ENCODE data around the gene KIF9.
"Not testable (repeated sequence)": the region's sequence is repeated elsewhere in the genome, so short reads cannot be mapped to it uniquely, and the experiment has no call there.

The KIF9 gene, protein sequence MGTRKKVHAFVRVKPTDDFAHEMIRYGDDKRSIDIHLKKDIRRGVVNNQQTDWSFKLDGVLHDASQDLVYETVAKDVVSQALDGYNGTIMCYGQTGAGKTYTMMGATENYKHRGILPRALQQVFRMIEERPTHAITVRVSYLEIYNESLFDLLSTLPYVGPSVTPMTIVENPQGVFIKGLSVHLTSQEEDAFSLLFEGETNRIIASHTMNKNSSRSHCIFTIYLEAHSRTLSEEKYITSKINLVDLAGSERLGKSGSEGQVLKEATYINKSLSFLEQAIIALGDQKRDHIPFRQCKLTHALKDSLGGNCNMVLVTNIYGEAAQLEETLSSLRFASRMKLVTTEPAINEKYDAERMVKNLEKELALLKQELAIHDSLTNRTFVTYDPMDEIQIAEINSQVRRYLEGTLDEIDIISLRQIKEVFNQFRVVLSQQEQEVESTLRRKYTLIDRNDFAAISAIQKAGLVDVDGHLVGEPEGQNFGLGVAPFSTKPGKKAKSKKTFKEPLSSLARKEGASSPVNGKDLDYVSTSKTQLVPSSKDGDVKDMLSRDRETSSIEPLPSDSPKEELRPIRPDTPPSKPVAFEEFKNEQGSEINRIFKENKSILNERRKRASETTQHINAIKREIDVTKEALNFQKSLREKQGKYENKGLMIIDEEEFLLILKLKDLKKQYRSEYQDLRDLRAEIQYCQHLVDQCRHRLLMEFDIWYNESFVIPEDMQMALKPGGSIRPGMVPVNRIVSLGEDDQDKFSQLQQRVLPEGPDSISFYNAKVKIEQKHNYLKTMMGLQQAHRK

DNA sequence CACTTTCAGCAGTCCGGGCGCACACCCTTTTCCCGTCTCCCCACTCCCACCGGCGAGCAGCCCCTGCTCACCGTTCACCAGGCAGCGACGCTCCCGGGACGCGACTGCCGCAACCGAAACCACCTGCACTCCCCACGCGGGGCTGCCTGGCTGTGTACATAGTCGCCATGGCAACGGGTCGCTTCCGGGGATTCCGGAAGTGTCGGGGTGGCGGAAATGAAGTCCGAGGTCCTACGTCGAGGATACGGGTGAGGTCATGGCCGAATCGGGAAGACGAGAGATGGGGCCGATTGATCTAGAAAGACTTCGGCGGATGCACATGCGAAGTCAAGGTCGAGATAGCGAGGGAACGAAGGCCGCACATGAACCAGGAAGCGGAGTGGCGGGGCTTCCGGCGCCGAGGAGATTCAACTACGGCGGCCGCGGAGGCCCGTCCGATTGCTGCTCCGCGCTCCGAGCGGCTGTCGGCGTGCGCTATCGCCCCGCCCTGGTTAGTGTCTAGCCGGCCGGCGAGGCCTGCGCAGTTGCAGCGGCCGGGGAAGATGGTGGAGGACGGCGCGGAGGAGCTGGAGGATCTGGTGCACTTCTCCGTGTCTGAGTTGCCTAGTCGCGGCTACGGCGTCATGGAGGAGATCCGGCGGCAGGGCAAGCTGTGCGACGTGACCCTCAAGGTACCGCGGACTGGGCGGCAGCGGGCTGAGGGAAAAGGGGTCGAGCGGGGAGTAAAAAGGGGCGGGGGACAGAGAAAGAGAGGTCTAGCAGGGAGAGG is at the start of gene KIF9, which contains the start of gene KLHL18:
Gene KIF9, minus strand, starts transcription at position 376 of the 769 bp plus-strand sequence. CDS start 5,425 bp downstream, outside the sequence.
Gene KLHL18, plus strand, starts transcription at position 521 of the 769 bp plus-strand sequence. Its CDS starts 22 bp downstream, at position 543.
- peak; percentile 76 to 88 for DNase-seq

DNA sequence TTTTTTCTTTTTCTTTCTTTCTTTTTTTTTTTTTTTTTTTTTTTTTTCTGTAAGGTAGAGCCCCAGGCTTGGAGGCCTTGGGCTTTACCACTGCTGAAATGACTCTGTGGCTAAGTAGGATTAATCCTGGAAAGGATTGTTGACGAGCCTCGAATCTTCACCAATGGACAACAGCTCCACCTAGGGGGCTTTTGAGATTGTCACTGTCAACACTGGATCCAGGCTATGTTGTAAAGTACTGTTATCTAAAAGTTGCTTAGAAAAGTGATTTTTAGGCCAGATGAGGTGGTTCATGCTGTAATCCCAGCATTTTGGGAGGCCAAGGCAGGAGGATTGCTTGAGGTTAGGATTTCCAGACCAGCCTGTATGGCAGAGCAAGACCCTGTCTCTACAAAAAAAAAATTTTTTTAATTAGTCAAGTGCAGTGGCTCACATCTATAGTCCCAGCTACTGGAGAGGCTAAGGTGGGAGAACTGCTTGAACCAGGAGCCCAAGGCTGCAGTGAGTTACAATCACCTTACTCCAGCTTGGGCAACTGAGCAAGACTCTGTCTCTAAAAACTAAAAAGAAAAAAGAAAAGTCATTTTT is 41.8 kb upstream of the KIF9 start:
- peak; percentile 60 to 78 for DNase-seq

GRCh38 chr3:47323431-47324277 is 41.1 kb upstream of the KIF9 start:
- no peak for DNase-seq

- no peak for DNase-seq
These were observed 37.4 kb upstream of the KIF9 start for GRCh38 chr3:47319956-47320355.

DNA sequence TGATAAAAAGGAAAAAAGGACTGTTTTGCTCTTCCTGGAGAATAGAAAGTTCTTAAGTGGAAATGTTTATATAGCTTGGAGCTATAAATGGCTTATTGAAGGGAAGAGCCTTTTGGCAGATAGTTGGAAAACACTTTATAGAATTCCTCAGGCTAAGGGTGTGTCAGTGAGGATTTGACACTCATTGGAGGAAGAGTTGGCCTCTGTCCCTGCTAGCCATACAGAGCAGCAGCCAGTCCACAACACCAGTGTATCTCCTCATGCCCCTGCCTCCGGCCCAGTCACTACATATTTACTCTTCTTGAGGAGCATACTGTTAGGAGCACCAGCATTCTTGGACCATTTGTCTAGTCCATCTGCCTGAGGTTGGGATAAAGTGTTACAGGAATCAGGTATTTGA is 36.3 kb upstream of the KIF9 start:
- DNase-seq, result no peak

- not testable (repeated sequence) for DNase-seq
These were observed 33.6 kb upstream of the KIF9 start for GRCh38 chr3:47316151-47316550.

- no peak for DNase-seq
These were observed 32.6 kb upstream of the KIF9 start for GRCh38 chr3:47315069-47315647.

DNA sequence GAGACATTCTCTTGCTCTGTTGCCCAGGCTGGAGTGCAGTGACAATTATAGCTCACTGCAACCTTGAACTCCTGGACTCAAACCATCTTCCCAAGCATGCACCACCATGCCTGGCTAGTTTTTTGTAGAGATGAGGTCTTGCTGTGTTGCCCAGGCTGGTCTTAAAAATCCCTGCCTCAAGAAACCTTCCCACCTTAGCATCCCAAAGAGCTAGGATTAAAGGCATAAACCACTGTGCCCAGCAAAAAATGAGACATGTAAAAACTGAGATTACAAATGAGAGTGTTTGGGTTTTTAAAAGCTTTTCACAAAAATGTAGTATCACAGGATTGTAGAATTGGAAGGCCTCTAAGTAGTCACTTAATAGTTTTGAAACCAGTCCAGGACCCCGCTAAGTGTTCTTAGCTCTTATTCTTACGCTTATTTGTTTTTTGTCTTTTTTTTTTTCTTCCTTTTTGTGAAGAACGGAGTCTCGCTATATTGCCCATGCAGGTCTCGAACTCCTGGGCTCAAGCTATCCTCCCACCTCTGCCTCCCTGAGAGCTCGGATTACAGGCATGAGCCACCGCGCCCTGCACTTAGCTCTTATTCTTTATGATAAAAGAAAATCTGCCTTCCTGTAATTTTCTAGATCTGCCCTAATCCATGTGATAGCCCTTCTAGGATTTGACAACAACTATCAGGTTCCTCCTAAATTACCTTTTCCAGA is 31.6 kb upstream of the KIF9 start:
- no peak for DNase-seq

DNA sequence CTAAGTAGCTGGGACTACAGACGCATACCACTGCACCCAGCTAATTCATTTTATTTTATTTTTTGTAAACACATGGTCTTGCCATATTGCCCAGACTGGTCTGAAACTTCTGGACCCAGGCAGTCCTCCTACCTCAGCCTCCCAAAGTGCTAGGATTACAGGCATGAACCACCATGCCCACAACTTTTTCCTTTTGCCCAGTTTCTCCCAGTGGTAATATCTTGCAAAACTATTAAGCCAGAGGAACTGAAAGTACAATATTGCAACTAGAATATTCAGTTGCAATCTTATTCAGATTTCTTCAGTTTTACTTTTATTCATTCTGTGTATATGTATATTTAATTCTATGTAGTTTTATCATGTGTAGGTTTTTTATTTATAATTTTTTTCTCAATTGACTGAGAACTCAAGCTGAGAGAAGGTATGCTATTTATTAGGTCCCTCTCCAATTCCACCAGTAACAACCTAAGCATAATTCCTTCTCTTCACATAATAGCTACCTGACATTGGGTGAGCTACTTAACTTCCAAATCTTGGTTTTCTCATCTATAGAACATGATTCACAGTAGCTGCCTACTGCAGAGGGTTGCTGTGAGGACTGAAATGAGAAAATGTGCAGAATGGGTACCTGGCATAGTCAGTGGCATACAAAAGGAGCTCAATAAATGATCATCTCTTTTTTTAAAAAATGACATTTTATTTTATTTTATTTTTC is 30.9 kb upstream of the KIF9 start:
- DNase-seq, result no peak

- DNase-seq, result no peak
These were observed 27.8 kb upstream of the KIF9 start for GRCh38 chr3:47310391-47310790.

GRCh38 chr3:47309231-47309630 is 26.6 kb upstream of the KIF9 start:
- DNase-seq, result not testable (repeated sequence)

GRCh38 chr3:47306022-47306421 is 23.4 kb upstream of the KIF9 start:
- DNase-seq, result no peak

GRCh38 chr3:47301456-47301855 is 18.9 kb upstream of the KIF9 start:
- no peak for DNase-seq

DNA sequence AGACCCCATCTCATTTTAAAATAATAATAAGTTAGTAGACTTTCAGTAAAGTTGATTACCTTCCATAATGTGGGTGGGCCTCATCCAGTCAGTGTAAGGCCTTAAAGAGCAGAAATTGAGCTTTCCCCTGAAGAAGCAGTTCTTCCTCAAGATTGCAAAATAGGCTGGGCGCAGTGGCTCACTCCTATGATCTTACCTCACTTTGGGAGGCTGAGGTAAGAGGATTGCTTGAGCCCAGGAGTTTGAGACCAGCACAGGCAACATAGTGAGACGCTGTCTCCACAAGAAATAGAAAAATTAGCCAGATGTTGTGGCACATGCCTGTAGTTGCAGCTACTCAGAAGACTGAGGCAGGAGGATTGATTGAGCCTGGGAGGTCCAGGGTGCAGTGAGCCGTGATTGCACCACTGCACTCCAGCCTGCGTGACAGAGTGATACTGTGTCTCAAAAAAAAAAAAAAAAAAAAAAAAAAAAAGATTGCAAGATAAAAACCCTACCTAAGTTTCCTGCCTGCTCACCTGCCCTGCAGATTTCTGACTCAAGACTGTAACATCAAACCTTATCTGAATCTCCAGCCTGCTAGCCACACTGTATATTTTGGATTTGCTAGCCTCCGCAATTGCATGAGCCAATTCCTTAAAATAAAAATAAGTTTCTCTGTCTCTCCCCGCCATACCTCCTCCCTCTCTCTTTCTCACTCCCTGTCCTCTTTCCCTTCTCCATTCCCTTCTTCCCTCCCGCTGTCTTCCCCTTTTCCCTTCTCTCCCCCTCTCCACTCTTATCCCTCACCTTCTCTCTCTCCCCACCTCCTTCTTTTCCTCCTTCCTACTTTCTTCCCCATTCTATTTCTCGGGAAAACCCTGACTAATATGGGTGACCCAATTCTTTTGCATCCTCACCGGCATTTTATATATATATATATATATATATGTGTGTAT is 17.1 kb upstream of the KIF9 start:
- no peak for DNase-seq

DNA sequence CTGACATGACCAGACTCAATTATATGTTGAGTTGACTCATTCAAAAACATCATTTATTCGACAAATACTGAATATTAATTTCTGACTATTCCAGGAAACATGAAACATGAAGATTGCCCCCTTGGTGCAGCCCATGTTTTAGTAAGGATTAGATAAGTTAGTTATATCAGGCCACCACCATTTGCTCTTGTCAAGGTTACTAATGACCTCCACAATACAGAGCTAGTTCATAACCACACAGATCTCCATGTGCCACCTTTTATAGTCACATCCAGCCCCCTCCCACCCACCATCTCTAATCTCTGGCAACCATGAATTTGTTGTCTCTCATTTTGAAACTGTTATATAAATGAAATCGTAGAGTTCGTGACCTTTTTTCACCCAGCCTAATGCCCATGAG is 15.8 kb upstream of the KIF9 start:
- no peak for DNase-seq

DNA sequence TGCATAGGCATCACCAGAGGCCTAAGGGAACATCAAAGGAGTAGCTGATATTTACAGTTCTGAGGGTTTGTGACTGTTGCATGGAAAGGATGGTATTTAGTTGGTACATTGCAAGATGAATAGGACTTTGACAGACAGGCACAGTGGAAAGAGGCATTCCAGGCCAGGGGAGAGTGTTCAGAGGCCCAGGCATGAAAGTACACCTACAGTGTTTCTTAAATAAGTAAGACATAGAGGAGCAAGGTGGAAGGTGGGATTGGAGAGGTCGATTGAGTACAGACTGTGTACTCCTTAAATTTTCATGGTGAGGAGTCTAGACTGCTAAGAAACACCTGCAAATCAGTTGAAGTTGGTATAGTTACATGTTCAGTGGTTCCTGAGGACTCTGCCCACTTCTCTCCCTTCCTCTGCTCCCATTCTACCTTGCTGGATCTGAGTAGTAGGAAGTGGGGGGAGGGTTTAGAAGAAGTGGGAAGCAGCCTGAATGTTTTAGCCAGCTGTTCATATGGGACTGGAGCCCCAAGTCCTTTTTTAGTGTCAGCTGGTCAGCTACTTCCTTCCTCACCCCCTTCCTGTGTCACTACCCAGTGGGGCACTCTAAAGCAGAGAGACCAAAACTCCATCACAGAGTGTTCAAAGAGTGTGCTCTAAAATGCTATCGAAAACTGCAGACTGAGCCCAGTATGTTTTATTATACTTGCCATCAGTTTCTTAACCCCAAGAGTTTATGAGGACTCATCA is 14.1 kb upstream of the KIF9 start:
- DNase-seq, result no peak

DNA sequence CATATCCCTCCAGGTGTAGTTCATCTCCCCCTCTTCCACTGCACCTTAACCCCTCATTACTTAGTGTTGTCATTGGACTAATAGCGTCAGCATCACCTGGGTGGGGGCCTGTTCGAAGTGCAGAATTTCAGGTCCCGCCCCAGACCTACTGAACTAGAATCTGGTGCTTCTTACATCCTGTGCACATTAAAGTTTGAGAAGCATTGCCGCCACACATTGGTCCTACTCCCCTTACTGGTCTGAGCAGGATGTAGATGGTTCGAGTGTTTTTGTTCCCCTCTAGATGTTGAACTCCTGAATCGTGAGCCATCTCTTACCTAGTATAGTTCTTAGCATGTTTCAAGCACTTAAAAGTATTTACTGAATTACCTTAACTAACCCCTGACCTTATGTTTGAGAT is 13.4 kb upstream of the KIF9 start:
- no peak for DNase-seq

- DNase-seq, result no peak
These were observed 12.7 kb upstream of the KIF9 start for GRCh38 chr3:47295322-47295721.

All from NCI-H524 (cell line).